HEK293 (cell line): Measurements from ENCODE around the gene MAP4K5.

Experiments
- CTCF ChIA-PET: fragments of 350-600 bp; formaldehyde crosslinking; extraction: SDS; loops from one replicate; lab custom pipeline; 2021; ENCODE audit warnings: antibody characterized with exemption; lab: Yijun Ruan, JAX
- POLR2A ChIA-PET: fragments of 300-600 bp; formaldehyde crosslinking; extraction: SDS; loops from one replicate; lab custom pipeline; 2020; ENCODE audit warnings: antibody characterized with exemption, inconsistent platforms; lab: Yijun Ruan, JAX
- H3K27ac ChIP-seq: fragments of 200-500 bp; sonication (Bioruptor generic); 2 replicates; pipeline ENCODE4 v1.5.1; 2014; ENCODE audit warnings: low read depth, low read length, control low read depth, inconsistent platforms; ENCODE audit errors: extremely low read depth
- H3K36me3 ChIP-seq, 2 experiments: fragments of 200-500 bp in 1 of 2; sonication (Bioruptor generic) in 1 of 2; 1 replicate in 1 of 2; 2 replicates in 1 of 2; pipeline ENCODE4 v1.5.1; 2014 to 2017; ENCODE audit warnings: inconsistent platforms in 2 of 2, low read length in 2 of 2; ENCODE audit not compliant: control insufficient read depth in 2 of 2, insufficient read depth in 1 of 2
- H3K4me1 ChIP-seq: fragments of 200-500 bp; sonication (Bioruptor generic); 2 replicates; pipeline ENCODE4 v1.5.1; 2014; ENCODE audit warnings: mild to moderate bottlenecking, low read length, inconsistent platforms; ENCODE audit not compliant: control insufficient read depth, insufficient read depth
- H3K4me3 ChIP-seq: 2 replicates; pipeline ENCODE4 v1.5.1; 2011; ENCODE audit warnings: low read depth, mild to moderate bottlenecking, control low read depth, low read length, moderate library complexity
- H3K9me3 ChIP-seq: fragments of 200-500 bp; sonication (Bioruptor generic); 2 replicates; pipeline ENCODE4 v1.5.1; 2014; ENCODE audit warnings: low read depth, low read length, inconsistent platforms; ENCODE audit not compliant: control insufficient read depth, insufficient read depth
- BCL11B ChIP-seq: fragments of 450-650 bp; formaldehyde crosslinking; IDR thresholded peaks from 2 replicates; pipeline ENCODE4 v1.5.1; 2016; ENCODE audit warnings: low read depth, missing biosample characterization, missing genetic modification characterization
- HOXA7 ChIP-seq: sonication (generic); formaldehyde crosslinking; IDR thresholded peaks from 2 replicates; pipeline ENCODE4 v1.8.1; 2022; ENCODE audit warnings: missing genetic modification reagents, borderline replicate concordance
- MZF1 ChIP-seq: fragments of 450-650 bp; formaldehyde crosslinking; IDR thresholded peaks from 2 replicates; pipeline ENCODE4 v1.5.1; 2017; ENCODE audit warnings: missing biosample characterization, missing genetic modification characterization, borderline replicate concordance
- PRDM2 ChIP-seq: fragments of 450-650 bp; formaldehyde crosslinking; IDR thresholded peaks from 2 replicates; pipeline ENCODE4 v1.5.1; 2016; ENCODE audit warnings: missing biosample characterization, missing genetic modification characterization, borderline replicate concordance
- PRDM4 ChIP-seq: fragments of 450-650 bp; formaldehyde crosslinking; IDR thresholded peaks from 2 replicates; pipeline ENCODE4 v1.5.1; 2017; ENCODE audit warnings: missing biosample characterization, missing genetic modification characterization
- SCRT1 ChIP-seq: fragments of 450-650 bp; formaldehyde crosslinking; IDR thresholded peaks from 2 replicates; pipeline ENCODE4 v1.5.1; 2016; ENCODE audit warnings: missing biosample characterization, missing genetic modification characterization, borderline replicate concordance
- SCRT2 ChIP-seq: fragments of 450-650 bp; formaldehyde crosslinking; IDR thresholded peaks from 2 replicates; pipeline ENCODE4 v1.5.1; 2016; ENCODE audit warnings: missing biosample characterization, missing genetic modification characterization
- SETDB1 ChIP-seq: IDR thresholded peaks from one replicate; pipeline ENCODE4 v1.6.1; 2017; ENCODE audit warnings: mild to moderate bottlenecking, low read length, moderate library complexity, mixed read lengths; ENCODE audit not compliant: insufficient read length
- TSHZ1 ChIP-seq: fragments of 450-650 bp; formaldehyde crosslinking; IDR thresholded peaks from 2 replicates; pipeline ENCODE4 v1.5.1; 2016; ENCODE audit warnings: missing biosample characterization, missing genetic modification characterization, borderline replicate concordance
- YY1 ChIP-seq: fragments of 450-650 bp; formaldehyde crosslinking; IDR thresholded peaks from 2 replicates; pipeline ENCODE4 v1.5.1; 2018; ENCODE audit warnings: missing biosample characterization, missing genetic modification characterization
- ZFP37 ChIP-seq: fragments of 450-650 bp; formaldehyde crosslinking; IDR thresholded peaks from 2 replicates; pipeline ENCODE4 v1.5.1; 2016; ENCODE audit warnings: missing biosample characterization, missing genetic modification characterization
- ZNF138 ChIP-seq: fragments of 450-650 bp; formaldehyde crosslinking; IDR thresholded peaks from 2 replicates; pipeline ENCODE4 v1.5.1; 2016; ENCODE audit warnings: missing biosample characterization, missing genetic modification characterization, borderline replicate concordance
- ZNF521 ChIP-seq: fragments of 450-650 bp; formaldehyde crosslinking; IDR thresholded peaks from 2 replicates; pipeline ENCODE4 v1.5.1; 2017; ENCODE audit warnings: missing biosample characterization, mild to moderate bottlenecking, missing genetic modification characterization
- ZNF626 ChIP-seq: fragments of 450-650 bp; sonication (Bioruptor Pico); formaldehyde crosslinking; IDR thresholded peaks from 2 replicates; pipeline ENCODE4 v1.5.1; 2018; ENCODE audit warnings: missing biosample characterization, missing genetic modification characterization, inconsistent platforms
- ZNF639 ChIP-seq: fragments of 450-650 bp; formaldehyde crosslinking; IDR thresholded peaks from 2 replicates; pipeline ENCODE4 v1.5.1; 2016; ENCODE audit warnings: missing biosample characterization, missing genetic modification characterization
- ZNF654 ChIP-seq: fragments of 450-650 bp; formaldehyde crosslinking; IDR thresholded peaks from 2 replicates; pipeline ENCODE4 v1.5.1; 2016; ENCODE audit warnings: low read depth, missing biosample characterization, missing genetic modification characterization
- ZNF747 ChIP-seq: fragments of 450-650 bp; formaldehyde crosslinking; IDR thresholded peaks from 2 replicates; pipeline ENCODE4 v1.5.1; 2016; ENCODE audit warnings: missing biosample characterization, missing genetic modification characterization
- ZXDB ChIP-seq: fragments of 450-650 bp; formaldehyde crosslinking; IDR thresholded peaks from 2 replicates; pipeline ENCODE4 v1.5.1; 2016; ENCODE audit warnings: missing biosample characterization, missing genetic modification characterization

MAP4K5 gene

GRCh38 chr14:50477760-50478159 lies 54.6 kb downstream of the MAP4K5 start:
- H3K4me3 ChIP-seq = no peak overlapping the region
- ChIA-PET POLR2A (no interaction called here), CTCF (no interaction called here)
- H3K36me3 ChIP-seq = peaks cover 35 to 36% of the 10 kb centered on the region in 2 experiments
- H3K9me3 ChIP-seq = no peaks in the 10 kb centered on the region
- H3K27ac ChIP-seq = no peak overlapping the region
- no peaks in the 10 kb centered on the region for H3K4me1 ChIP-seq
- no peak for TF ChIP-seq MZF1 (tag by site-specific recombination)
- no peak for TF ChIP-seq ZNF654 (tag by site-specific recombination)
- TF ChIP-seq ZNF521 (tag by site-specific recombination) = no peak
- no peak for TF ChIP-seq BCL11B (tag by site-specific recombination)
- TF ChIP-seq TSHZ1 (tag by site-specific recombination) = no peak
- no peak for TF ChIP-seq ZXDB
- TF ChIP-seq ZNF747 (tag by site-specific recombination) = no peak
- no peak for TF ChIP-seq SETDB1
- no peak for TF ChIP-seq ZFP37 (tag by site-specific recombination)

- Histone ChIP-seq H3K9me3 (no peaks in the 10 kb centered on the region), H3K4me3 (no peak overlapping the region), H3K27ac (no peak overlapping the region), H3K36me3 (peaks cover 35 to 44% of the 10 kb centered on the region in 2 experiments), H3K4me1 (no peaks in the 10 kb centered on the region)
- CTCF ChIA-PET = interaction anchor here (0.8 kb wide), 1 partner anchor 40 kb away, joined by 6 read pairs; no protein-coding TSS in a partner anchor
- POLR2A ChIA-PET = no interaction called here
- no peak for TF ChIP-seq ZNF626 (tag by site-specific recombination)
- no peak for TF ChIP-seq SCRT1 (tag by site-specific recombination)
- no peak for TF ChIP-seq HOXA7 (CRISPR knock-in tag)
- TF ChIP-seq SCRT2 (tag by site-specific recombination) = no peak
- TF ChIP-seq ZXDB = no peak
- no peak for TF ChIP-seq YY1
- no peak for TF ChIP-seq ZNF639 (tag by site-specific recombination)
These were observed 56.2 kb downstream of the MAP4K5 start for GRCh38 chr14:50476134-50476533.

GRCh38 chr14:50475460-50475859 lies 56.9 kb downstream of the MAP4K5 start:
- POLR2A ChIA-PET = no interaction called here
- TF ChIP-seq PRDM4 (no peak), PRDM2 (tag by site-specific recombination) (no peak), ZNF138 (tag by site-specific recombination) (no peak)

More at GRCh38 chr14:50475460-50475859, 56.9 kb downstream of the MAP4K5 start:
- Histone ChIP-seq H3K4me1 (no peaks in the 10 kb centered on the region), H3K4me3 (no peak overlapping the region), H3K9me3 (no peaks in the 10 kb centered on the region), H3K27ac (no peak overlapping the region), H3K36me3 (peaks cover 39 to 47% of the 10 kb centered on the region in 2 experiments)
- CTCF ChIA-PET = interaction anchor here (0.8 kb wide), 1 partner anchor 40 kb away, joined by 6 read pairs; no protein-coding TSS in a partner anchor
